Measurements from ENCODE around the gene SCUBE1. TPM values are rescaled to one million over a fixed set of nuclear protein-coding genes. Genes with fewer than 3 reads are reported as not detected.

SCUBE1 gene
- total RNA-seq, 1 experiment from 2014 or later: not detected

DNA sequence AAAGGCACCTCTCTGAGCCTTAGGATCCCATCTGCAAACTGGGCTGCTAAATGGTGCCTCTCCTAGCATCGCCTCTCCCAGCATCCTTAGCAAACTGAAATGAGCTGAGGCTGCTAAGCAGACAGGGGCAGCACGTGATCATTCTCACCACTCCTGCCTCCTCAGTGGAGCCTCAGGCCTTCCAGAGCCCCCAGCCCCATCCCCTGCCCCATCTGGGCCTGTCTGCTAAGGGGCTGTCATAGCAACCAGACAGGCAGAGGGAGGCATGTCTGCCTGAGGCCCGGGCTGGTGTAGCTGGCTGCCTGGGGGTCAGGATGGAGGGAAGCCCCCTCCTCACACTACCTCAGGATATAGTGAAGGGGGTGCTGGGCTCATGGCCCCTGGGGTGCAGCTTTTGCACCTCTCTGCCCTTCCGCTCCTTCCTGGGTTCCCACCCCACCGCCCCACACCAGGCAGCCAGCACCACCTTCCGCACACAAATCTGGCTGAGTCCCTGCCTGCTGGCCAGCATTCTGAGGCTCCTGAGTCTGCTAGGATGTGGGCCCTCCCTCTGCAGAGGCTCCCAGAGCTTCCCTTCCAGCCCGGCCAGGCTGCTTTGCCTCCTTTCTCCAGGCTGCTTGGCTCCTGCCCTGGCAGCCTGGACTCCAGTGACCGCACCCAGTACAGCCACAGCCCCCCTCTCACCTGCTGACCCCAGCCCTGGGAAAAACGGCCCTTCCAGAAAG, 108.7 kb downstream of the SCUBE1 start:
- intact Hi-C loops (cut with micrococcal nuclease; ENCODE audit: unreplicated experiment) (no loop called here), in situ Hi-C loops (cut with HindIII; ENCODE audit: low pct_unique_long_range_greater_than_20kb, low sequenced_read_pairs) (no loop called here)
- ATAC-seq (peak; percentile 46), DNase-seq (ENCODE audit: low read depth, low spot score) (no peak)
- H3K4me1 ChIP-seq (ENCODE audit: control insufficient read depth, insufficient read depth, low read length): no peaks in the 10 kb centered on the region
- no peak overlapping the region for H3K27ac ChIP-seq (ENCODE audit: low read length)
- no TSS peak for BruUV-seq (replicated peaks)
- TF ChIP-seq POLR2AphosphoS5 (IDR thresholded peaks at IDR 0.05; ENCODE audit: low read depth, low read length): no peak
- TF ChIP-seq TCF7L2 (IDR thresholded peaks at IDR 0.05; ENCODE audit: low read depth, low read length): no peak
- CTCF ChIA-PET: no interaction called here
- no peaks in the 10 kb centered on the region for H3K36me3 ChIP-seq (ENCODE audit: control insufficient read depth, insufficient read depth, low read length)
- POLR2A ChIA-PET: interaction anchor here (0.6 to 0.7 kb wide), 2 partner anchors 10 to 1645 kb away, joined by 3 to 6 read pairs; partner anchors contain the start of gene PMM1
- no peaks in the 10 kb centered on the region for H3K27me3 ChIP-seq (ENCODE audit: control insufficient read depth, insufficient read depth, low read length)
- no peaks in the 10 kb centered on the region for H3K9me3 ChIP-seq (ENCODE audit: control insufficient read depth, insufficient read depth, low read depth, low read length)
- no peak overlapping the region for H3K4me3 ChIP-seq (ENCODE audit: low read depth in 2 of 2, low read length in 2 of 2)

DNA sequence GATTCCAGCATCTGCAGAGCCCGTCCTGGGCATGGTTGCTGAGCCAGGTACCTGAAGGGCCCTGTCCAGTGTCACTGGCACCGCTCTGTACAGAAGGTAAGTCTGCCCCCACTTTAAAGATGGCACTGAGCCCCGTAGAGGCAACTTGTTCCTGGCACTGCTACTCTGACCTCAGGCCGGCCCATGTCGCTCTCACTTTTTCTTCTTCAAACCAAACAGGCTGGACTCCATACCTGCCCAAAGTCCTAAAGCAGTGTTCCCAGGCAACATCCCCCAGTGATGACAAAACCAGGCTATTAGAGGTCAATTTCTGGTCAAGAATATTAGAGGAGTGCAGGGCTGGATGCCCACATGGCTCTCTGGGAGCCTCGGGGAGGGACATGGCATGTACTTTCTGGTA, 109.6 kb downstream of the SCUBE1 start:
- Histone ChIP-seq H3K27ac (ENCODE audit: low read length) (no peak overlapping the region), H3K27me3 (ENCODE audit: control insufficient read depth, insufficient read depth, low read length) (no peaks in the 10 kb centered on the region), H3K4me3 (ENCODE audit: low read depth in 2 of 2, low read length in 2 of 2) (no peak overlapping the region), H3K4me1 (ENCODE audit: control insufficient read depth, insufficient read depth, low read length) (no peaks in the 10 kb centered on the region), H3K36me3 (ENCODE audit: control insufficient read depth, insufficient read depth, low read length) (no peaks in the 10 kb centered on the region), H3K9me3 (ENCODE audit: control insufficient read depth, insufficient read depth, low read depth, low read length) (no peaks in the 10 kb centered on the region)
- ATAC-seq (no peak), DNase-seq (ENCODE audit: low read depth, low spot score) (no peak)
- CTCF ChIA-PET: no interaction called here
- in situ Hi-C loops (cut with HindIII; ENCODE audit: low pct_unique_long_range_greater_than_20kb, low sequenced_read_pairs) (no loop called here), intact Hi-C loops (cut with micrococcal nuclease; ENCODE audit: unreplicated experiment) (no loop called here)
- no peak for TF ChIP-seq POLR2AphosphoS5 (IDR thresholded peaks at IDR 0.05; ENCODE audit: low read depth, low read length)
- TF ChIP-seq, protein P1, sequence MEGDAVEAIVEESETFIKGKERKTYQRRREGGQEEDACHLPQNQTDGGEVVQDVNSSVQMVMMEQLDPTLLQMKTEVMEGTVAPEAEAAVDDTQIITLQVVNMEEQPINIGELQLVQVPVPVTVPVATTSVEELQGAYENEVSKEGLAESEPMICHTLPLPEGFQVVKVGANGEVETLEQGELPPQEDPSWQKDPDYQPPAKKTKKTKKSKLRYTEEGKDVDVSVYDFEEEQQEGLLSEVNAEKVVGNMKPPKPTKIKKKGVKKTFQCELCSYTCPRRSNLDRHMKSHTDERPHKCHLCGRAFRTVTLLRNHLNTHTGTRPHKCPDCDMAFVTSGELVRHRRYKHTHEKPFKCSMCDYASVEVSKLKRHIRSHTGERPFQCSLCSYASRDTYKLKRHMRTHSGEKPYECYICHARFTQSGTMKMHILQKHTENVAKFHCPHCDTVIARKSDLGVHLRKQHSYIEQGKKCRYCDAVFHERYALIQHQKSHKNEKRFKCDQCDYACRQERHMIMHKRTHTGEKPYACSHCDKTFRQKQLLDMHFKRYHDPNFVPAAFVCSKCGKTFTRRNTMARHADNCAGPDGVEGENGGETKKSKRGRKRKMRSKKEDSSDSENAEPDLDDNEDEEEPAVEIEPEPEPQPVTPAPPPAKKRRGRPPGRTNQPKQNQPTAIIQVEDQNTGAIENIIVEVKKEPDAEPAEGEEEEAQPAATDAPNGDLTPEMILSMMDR (IDR thresholded peaks at IDR 0.05): no peak
- TF ChIP-seq, protein P2, sequence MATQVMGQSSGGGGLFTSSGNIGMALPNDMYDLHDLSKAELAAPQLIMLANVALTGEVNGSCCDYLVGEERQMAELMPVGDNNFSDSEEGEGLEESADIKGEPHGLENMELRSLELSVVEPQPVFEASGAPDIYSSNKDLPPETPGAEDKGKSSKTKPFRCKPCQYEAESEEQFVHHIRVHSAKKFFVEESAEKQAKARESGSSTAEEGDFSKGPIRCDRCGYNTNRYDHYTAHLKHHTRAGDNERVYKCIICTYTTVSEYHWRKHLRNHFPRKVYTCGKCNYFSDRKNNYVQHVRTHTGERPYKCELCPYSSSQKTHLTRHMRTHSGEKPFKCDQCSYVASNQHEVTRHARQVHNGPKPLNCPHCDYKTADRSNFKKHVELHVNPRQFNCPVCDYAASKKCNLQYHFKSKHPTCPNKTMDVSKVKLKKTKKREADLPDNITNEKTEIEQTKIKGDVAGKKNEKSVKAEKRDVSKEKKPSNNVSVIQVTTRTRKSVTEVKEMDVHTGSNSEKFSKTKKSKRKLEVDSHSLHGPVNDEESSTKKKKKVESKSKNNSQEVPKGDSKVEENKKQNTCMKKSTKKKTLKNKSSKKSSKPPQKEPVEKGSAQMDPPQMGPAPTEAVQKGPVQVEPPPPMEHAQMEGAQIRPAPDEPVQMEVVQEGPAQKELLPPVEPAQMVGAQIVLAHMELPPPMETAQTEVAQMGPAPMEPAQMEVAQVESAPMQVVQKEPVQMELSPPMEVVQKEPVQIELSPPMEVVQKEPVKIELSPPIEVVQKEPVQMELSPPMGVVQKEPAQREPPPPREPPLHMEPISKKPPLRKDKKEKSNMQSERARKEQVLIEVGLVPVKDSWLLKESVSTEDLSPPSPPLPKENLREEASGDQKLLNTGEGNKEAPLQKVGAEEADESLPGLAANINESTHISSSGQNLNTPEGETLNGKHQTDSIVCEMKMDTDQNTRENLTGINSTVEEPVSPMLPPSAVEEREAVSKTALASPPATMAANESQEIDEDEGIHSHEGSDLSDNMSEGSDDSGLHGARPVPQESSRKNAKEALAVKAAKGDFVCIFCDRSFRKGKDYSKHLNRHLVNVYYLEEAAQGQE (IDR thresholded peaks at IDR 0.05; ENCODE audit: insufficient read depth in 1 of 2, low read depth in 2 of 2, low read length in 1 of 2): no peak
- no peak for TF ChIP-seq SIN3A (IDR thresholded peaks at IDR 0.05; ENCODE audit: borderline replicate concordance, insufficient read depth, low read depth, low read length)
- TF ChIP-seq TCF7L2 (IDR thresholded peaks at IDR 0.05; ENCODE audit: low read depth, low read length): no peak
- BruUV-seq (replicated peaks): no TSS peak
- POLR2A ChIA-PET: no interaction called here

DNA sequence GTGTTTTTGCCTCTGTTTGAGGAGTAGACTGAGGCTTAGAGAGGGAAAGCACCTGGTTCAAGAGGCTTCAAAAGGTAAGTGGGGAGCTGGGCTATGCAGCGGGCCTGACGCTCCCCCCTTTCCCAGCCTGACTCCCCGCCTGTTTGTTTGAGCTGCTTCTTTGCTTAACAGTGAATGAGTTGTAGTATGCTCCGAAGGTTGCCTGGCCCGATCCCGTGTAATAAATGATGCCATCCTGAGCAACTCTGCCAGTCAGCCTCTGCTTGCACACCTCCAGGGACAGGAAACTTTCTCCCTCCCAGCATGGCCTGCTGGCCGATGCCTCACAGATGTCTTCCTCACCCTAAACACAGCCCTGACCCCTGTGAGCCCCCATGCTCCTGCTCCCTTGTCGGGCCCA, 110.7 kb downstream of the SCUBE1 start:
- TF ChIP-seq, protein P2 (IDR thresholded peaks at IDR 0.05; ENCODE audit: insufficient read depth in 1 of 2, low read depth in 2 of 2, low read length in 1 of 2): no peak
- TF ChIP-seq TCF7L2 (IDR thresholded peaks at IDR 0.05; ENCODE audit: low read depth, low read length): no peak
- no peak for TF ChIP-seq SIN3A (IDR thresholded peaks at IDR 0.05; ENCODE audit: borderline replicate concordance, insufficient read depth, low read depth, low read length)
- TF ChIP-seq, protein P1 (IDR thresholded peaks at IDR 0.05): no peak
- no peak for TF ChIP-seq POLR2AphosphoS5 (IDR thresholded peaks at IDR 0.05; ENCODE audit: low read depth, low read length)
- H3K36me3 ChIP-seq (ENCODE audit: control insufficient read depth, insufficient read depth, low read length): no peaks in the 10 kb centered on the region
- intact Hi-C loops (cut with micrococcal nuclease; ENCODE audit: unreplicated experiment) (no loop called here), in situ Hi-C loops (cut with HindIII; ENCODE audit: low pct_unique_long_range_greater_than_20kb, low sequenced_read_pairs) (no loop called here)
- no TSS peak for BruUV-seq (replicated peaks)
- no peak overlapping the region for H3K27ac ChIP-seq (ENCODE audit: low read length)
- POLR2A ChIA-PET: no interaction called here
- CTCF ChIA-PET: interaction anchor here (1.2 kb wide), 1 partner anchor 114 kb away, joined by 6 read pairs; no protein-coding TSS in a partner anchor
- H3K4me3 ChIP-seq (ENCODE audit: low read depth in 2 of 2, low read length in 2 of 2): no peak overlapping the region
- DNase-seq (ENCODE audit: low read depth, low spot score) (no peak), ATAC-seq (no peak)
- H3K27me3 ChIP-seq (ENCODE audit: control insufficient read depth, insufficient read depth, low read length): no peaks in the 10 kb centered on the region
- H3K9me3 ChIP-seq (ENCODE audit: control insufficient read depth, insufficient read depth, low read depth, low read length): no peaks in the 10 kb centered on the region
- H3K4me1 ChIP-seq (ENCODE audit: control insufficient read depth, insufficient read depth, low read length): no peaks in the 10 kb centered on the region
